ENCODE measurements around the gene DPF3. TPM values are rescaled to one million over a fixed set of nuclear protein-coding genes. Genes with fewer than 3 reads are reported as not detected.

The DPF3 gene
- total RNA-seq, 2 donors from 2014 or later = 11.0 TPM; not detected in 1

DNA sequence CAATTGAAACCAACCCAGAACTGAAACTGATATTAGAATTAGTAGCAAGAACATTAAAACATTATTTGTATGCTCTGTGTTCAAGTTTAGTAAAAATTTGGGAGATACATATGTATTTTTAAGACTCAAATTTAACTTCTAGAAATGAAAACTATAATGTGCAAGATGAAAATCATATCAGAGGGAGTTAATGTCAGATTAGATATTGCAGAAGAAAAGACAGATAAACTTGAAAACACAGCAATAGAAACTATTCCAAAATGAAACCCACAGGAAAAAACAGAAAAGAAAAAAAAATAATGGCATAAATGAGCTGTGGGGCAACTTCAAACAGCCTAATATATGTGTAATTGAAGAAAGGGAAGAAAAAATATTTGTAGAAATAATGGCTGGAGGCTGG is 134.9 kb downstream of the DPF3 start:
- DNase-seq (ENCODE audit: low spot score) = no peak
- H3K4me3 ChIP-seq = no peak overlapping the region

DNA sequence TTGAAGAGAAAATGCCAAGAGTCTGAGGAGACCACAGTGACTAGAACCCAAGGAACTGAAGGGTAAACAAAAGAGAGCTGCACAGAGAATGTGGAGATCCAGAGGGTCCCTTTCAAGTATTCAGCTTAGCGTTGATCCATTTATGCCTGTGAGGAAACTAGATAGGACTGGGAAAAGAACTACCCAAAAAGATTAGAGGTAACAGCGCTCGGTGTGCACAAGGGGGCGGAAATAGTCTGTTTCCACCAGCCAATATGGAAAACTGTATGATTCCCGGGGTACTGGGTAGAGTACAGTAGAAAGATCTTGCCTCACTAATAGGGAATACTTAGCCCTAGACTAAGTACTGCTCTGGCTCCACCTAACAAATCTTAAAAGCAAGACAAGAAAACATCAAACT is 135.5 kb downstream of the DPF3 start:
- DNase-seq (ENCODE audit: low spot score) = no peak
- Histone ChIP-seq H3K4me1 (replicated peaks) (no peaks in the 10 kb centered on the region), H3K27me3 (replicated peaks; ENCODE audit: insufficient read depth) (no peaks in the 10 kb centered on the region), H3K9me3 (no peaks in the 10 kb centered on the region), H3K4me3 (no peak overlapping the region), H3K36me3 (no peaks in the 10 kb centered on the region), H3K27ac (no peak overlapping the region)
- intact Hi-C loops (cut with DNase I) = no loop called here
- 81% methylated on average over 5 of the region's 5 CpGs for WGBS
- TF ChIP-seq POLR2A (IDR thresholded peaks at IDR 0.05) (no peak), POLR2AphosphoS5 (IDR thresholded peaks at IDR 0.05) (no peak)
- TF ChIP-seq, protein P1, sequence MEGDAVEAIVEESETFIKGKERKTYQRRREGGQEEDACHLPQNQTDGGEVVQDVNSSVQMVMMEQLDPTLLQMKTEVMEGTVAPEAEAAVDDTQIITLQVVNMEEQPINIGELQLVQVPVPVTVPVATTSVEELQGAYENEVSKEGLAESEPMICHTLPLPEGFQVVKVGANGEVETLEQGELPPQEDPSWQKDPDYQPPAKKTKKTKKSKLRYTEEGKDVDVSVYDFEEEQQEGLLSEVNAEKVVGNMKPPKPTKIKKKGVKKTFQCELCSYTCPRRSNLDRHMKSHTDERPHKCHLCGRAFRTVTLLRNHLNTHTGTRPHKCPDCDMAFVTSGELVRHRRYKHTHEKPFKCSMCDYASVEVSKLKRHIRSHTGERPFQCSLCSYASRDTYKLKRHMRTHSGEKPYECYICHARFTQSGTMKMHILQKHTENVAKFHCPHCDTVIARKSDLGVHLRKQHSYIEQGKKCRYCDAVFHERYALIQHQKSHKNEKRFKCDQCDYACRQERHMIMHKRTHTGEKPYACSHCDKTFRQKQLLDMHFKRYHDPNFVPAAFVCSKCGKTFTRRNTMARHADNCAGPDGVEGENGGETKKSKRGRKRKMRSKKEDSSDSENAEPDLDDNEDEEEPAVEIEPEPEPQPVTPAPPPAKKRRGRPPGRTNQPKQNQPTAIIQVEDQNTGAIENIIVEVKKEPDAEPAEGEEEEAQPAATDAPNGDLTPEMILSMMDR (IDR thresholded peaks at IDR 0.05) = no peak

More for the DNA sequence above, 134.9 kb downstream of the DPF3 start:
- intact Hi-C loops (cut with DNase I) = no loop called here
- Histone ChIP-seq H3K27ac (no peak overlapping the region), H3K27me3 (replicated peaks; ENCODE audit: insufficient read depth) (no peaks in the 10 kb centered on the region), H3K4me1 (replicated peaks) (no peaks in the 10 kb centered on the region), H3K9me3 (no peaks in the 10 kb centered on the region), H3K36me3 (no peaks in the 10 kb centered on the region)
- TF ChIP-seq, protein P1 (IDR thresholded peaks at IDR 0.05) = no peak

DNA sequence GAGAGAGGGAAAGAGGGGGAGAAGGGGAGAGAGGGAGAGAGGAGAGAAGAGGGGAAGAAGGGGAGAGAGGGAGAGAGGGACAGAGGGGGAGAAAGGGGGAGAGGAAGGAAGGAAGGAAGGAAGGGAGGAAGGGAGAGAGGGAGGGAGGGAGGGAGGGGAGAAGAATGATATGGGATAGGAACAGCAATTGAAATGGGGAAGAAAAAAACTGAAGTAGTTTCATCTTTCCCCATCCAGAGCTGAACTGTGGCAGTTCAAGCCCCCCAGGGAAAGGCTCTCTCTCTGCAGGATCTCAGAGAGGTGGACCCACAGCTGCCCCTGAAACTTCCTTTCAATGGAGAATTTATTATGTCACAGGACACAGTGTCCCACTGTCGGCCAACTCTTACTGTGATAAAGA is 136.9 kb downstream of the DPF3 start:
- WGBS = 81% methylated on average over 1 of the region's 1 CpG
- DNase-seq (ENCODE audit: low spot score) = no peak
- Histone ChIP-seq H3K9me3 (no peaks in the 10 kb centered on the region), H3K27ac (no peak overlapping the region), H3K27me3 (replicated peaks; ENCODE audit: insufficient read depth) (no peaks in the 10 kb centered on the region), H3K4me1 (replicated peaks) (no peaks in the 10 kb centered on the region), H3K4me3 (no peak overlapping the region), H3K36me3 (no peaks in the 10 kb centered on the region)
- TF ChIP-seq POLR2AphosphoS5 (IDR thresholded peaks at IDR 0.05) (no peak), POLR2A (IDR thresholded peaks at IDR 0.05) (no peak)
- TF ChIP-seq, protein P1 (IDR thresholded peaks at IDR 0.05) = no peak
- intact Hi-C loops (cut with DNase I) = no loop called here

DNA sequence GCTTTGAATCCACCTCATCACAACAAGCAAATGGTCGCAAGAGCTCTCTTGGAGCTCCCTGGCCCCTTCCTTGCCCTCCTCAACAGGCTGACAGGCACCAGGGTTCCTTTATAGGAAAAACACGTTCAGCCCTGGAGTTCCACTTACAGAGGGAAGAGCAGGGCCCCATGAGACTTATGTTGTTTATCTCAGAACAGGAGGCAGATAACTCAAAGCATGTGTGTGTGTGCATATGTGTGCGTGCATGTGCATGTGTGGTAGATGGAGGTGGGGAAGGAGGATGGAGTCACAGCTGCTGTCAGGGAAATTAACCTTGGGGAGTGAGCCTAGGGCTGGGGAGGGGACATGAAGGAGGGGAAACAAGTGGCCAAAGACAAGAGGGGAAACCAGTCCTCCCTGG is 138.1 kb downstream of the DPF3 start:
- intact Hi-C loops (cut with DNase I) = no loop called here
- Histone ChIP-seq H3K4me1 (replicated peaks) (no peaks in the 10 kb centered on the region), H3K27me3 (replicated peaks; ENCODE audit: insufficient read depth) (no peaks in the 10 kb centered on the region), H3K9me3 (no peaks in the 10 kb centered on the region), H3K27ac (no peak overlapping the region), H3K36me3 (no peaks in the 10 kb centered on the region), H3K4me3 (no peak overlapping the region)
- no peak for DNase-seq (ENCODE audit: low spot score)
- TF ChIP-seq POLR2A (IDR thresholded peaks at IDR 0.05) (no peak), POLR2AphosphoS5 (IDR thresholded peaks at IDR 0.05) (no peak)
- TF ChIP-seq, protein P1 (IDR thresholded peaks at IDR 0.05) = no peak
- 61% methylated on average over 3 of the region's 3 CpGs for WGBS

DNA sequence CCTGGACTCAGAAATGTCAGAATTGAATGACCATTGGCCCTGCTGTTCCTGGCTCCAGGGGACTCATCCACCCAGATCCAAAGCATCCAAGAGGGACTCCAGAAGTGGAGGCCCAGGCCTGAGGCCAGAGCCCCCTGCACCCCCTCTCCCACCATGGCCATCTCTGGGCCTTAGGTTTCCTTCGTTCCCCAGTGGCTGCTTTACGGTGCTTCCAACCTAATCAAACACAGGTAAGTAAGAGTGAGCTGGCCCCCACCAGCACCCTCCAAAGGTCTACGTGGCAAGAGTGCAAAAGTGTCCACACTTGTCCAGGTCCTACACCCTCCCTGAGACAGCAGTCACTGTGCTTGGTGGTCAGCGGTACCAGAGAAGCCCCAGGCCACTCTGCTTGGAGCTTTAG is 139.0 kb downstream of the DPF3 start:
- H3K9me3 ChIP-seq = no peaks in the 10 kb centered on the region
- WGBS = 94% methylated on average over 4 of the region's 4 CpGs
- no peak overlapping the region for H3K4me3 ChIP-seq
- no peaks in the 10 kb centered on the region for H3K4me1 ChIP-seq (replicated peaks)
- TF ChIP-seq POLR2AphosphoS5 (IDR thresholded peaks at IDR 0.05) (no peak), POLR2A (IDR thresholded peaks at IDR 0.05) (no peak)
- TF ChIP-seq, protein P1 (IDR thresholded peaks at IDR 0.05) = no peak
- intact Hi-C loops (cut with DNase I) = no loop called here
- no peak overlapping the region for H3K27ac ChIP-seq
- DNase-seq (ENCODE audit: low spot score) = no peak
- H3K27me3 ChIP-seq (replicated peaks; ENCODE audit: insufficient read depth) = no peaks in the 10 kb centered on the region
- H3K36me3 ChIP-seq = no peaks in the 10 kb centered on the region

All from prostate gland (tissue), 2 donors.